ENCODE data around the gene OSCP1.

The OSCP1 gene

GRCh38 chr1:36446271-36446670, 4.0 kb downstream of the OSCP1 start:
- no peak for DNase-seq

- no peak for DNase-seq
Measured at GRCh38 chr1:36443297-36443696, 7.0 kb downstream of the OSCP1 start.

DNA sequence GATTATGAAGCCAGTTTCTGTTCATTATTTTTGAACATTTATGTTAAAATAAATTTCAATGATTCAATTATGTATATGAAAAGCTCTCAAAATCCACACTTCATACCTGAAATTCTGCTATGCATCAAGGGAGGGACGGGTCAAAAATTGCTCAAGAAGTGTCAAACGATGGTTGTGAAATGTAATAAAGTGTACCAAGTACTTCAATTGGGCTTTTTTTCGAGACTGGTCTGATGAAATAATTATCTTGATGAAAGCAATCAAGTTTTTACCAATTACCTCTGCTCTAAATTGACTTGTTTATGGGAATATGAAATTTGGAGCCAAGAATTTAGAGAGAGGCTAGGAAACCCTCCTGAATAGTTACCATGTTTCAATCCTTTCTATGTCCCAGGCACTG, 7.9 kb downstream of the OSCP1 start:
- no peak for DNase-seq

DNA sequence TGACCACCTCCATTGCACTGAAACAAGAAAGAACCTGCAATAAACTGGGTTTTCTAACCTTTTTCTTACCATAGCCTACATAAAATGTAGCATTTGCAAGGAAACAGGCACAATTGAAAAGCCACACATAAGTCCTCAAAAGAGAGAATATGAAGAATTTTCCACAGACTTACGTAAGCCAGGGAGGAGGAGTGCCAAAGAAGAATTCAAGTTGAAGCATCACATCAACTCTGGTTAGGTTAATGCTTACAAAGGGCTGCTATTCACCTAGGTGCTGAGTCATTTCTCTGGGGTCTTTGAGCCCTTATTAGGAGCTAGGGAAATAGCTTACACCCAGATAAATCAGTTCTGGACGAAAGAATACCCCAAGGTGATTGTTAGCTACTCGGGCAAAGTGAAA, 9.6 kb downstream of the OSCP1 start:
- no peak for DNase-seq

- DNase-seq: no peak
Measured at GRCh38 chr1:36440044-36440443, 10.2 kb downstream of the OSCP1 start.

DNA sequence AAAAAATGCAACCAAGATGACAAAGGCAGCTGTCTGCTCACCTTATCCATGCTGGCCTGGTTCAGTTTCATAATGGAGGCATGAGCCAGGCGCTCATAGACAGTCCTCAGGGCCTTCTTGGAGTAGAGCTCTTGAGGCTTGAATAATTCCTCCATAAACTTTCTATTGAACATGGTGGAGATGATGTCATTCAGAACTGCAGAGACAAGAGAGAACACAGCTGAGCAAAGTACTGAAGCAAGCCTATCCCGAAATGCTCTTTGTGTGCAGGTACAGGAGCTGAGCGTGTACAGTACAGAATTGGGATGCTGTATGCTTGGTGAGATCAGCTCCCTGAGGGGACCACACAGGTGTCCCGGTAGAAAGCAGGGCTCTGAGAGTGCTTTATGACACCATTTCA, 11.5 kb downstream of the OSCP1 start:
- no peak for DNase-seq

DNA sequence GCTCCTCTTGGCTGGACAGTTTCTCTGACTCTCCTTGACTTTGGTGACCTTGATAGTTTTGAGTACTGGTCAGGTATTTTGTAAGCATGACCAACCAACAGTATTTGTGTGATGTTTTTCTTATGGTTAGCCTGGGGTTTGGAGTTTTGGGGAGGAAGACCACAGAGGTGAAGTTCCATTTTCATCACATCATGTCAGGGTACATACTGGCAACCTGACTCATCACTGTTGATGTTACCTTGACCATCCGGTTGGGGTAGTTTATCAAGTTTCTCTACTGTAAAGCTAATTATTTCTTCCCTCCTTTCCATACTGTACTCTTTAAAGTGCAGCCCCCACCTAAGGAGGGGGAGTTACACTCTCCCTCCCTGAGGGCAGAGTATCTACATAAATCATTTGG, 13.4 kb downstream of the OSCP1 start:
- DNase-seq: no peak

- no peak for DNase-seq
Measured at GRCh38 chr1:36433102-36433501, 17.1 kb downstream of the OSCP1 start.

- DNase-seq: no peak
Measured at GRCh38 chr1:36432616-36433015, 17.6 kb downstream of the OSCP1 start.

- no peak for DNase-seq
Measured at GRCh38 chr1:36425791-36426190, 24.5 kb downstream of the OSCP1 start.

DNA sequence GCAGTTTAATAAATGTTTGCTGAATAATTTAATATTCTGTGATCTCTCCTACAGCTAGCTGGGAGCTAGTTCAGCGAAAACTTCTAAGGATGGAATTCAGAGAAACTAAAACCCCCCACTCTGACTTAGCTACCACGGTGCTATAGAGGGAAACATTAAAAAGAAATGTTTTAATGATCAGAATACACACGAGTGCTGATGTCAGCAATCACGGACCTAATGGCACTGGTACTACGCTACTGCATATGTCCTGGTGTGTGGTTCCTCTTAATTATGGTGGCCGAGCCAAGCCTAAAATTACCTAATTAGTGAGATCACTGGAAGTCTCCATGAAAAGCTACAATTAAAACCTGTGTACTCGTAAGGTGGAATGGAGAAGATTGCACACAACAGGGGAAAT, 28.6 kb downstream of the OSCP1 start:
- DNase-seq: no peak

GRCh38 chr1:36420836-36421317, 29.4 kb downstream of the OSCP1 start:
- peak; percentile 99 for DNase-seq

- no peak for DNase-seq
Measured at GRCh38 chr1:36420409-36420808, 29.8 kb downstream of the OSCP1 start.

DNA sequence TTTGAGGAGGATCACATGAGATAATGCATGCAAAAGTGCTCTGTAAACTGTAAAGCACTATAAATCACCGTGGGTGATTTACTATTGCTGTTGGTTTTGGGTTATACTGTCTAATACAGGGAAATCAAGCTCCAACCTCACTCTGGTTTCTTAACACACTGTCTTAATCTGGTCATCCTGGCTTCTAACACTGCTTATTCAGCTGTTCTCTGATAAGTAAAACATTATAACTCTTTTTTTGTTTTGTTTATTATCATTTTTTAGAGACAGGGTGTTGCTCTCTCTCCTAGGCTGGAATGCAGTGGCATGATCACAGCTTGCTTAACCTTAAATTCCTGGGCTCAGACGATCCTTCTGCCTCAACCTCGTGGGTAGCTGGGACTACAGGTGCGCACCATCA, 30.7 kb downstream of the OSCP1 start:
- DNase-seq: no peak

DNA sequence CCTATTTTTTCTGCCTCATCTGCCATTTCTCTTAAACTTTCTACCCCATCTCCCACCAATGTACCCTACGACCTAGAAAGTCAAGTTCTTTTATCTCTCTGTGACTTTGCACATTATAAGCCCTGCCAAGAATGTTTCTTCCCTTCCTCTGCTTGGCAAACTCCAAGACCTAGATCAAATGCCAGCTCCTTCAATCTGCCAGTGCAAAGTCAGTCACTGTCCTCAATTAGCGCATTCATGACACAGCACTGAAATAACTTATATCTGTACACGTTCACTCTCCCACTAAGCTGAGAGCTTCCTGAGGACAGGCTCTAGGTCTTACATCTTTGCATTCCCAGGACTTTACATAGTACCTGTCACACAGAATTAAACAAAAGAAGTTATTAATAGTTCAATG, 31.1 kb downstream of the OSCP1 start:
- DNase-seq: no peak

DNA sequence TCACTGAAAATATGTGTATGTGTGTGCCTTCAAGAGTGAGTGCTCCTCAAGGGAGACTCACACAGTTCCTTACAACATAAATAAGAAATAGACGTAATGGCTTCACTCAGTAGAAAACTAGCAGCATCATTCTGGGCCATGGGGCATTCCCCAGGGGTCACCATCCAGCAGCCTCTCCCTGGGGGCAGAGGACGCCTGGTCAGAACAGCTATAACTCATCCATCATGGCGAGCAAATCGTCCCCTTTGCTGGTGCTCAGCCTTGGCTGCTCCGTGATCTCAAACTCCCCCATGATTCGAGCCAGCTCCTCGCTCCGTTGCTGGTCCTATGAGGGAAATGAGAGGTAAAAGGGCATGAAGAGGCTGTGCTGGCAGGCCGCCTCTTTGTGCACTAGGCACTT, 32.3 kb downstream of the OSCP1 start:
- no peak for DNase-seq

DNA sequence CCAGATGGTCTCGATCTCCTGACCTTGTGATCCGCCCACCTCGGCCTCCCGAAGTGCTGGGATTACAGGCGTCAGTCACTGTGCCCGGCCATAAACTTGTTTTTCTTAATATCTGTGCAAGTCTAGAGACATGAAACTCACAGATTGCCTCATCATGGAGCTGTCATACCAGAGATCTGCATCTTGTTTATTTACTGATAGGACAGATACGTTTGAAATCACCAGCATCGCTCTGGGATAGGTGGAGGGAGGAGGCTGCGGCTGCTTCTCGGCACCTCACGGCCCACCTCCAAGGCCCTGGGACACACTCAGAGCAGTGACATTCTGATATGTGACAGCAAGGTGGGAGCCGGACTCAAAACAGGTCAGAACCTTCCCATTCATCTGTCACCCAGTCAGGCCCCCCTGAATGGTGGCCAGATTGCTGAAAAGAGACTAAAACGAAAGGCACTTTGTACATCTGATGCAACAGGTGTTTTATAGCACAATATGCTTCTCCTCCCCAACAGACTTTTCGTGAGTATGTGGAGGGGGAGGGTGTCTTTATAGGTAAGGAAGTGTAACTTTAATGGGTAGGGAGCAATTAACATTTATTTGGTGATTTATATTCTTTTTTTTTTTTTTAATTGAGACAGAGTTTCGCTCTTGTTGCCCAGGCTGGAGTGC, 34.5 kb downstream of the OSCP1 start:
- DNase-seq: no peak

- DNase-seq: no peak
Measured at GRCh38 chr1:36414384-36414783, 35.9 kb downstream of the OSCP1 start.

- no peak for DNase-seq
Measured at GRCh38 chr1:36411674-36412648, 38.3 kb downstream of the OSCP1 start.

- DNase-seq: no peak
Measured at GRCh38 chr1:36408479-36408878, 41.8 kb downstream of the OSCP1 start.

GRCh38 chr1:36406440-36406839, 43.8 kb downstream of the OSCP1 start:
- no peak for DNase-seq

- no peak for DNase-seq
Measured at GRCh38 chr1:36402504-36402890, 47.8 kb downstream of the OSCP1 start.

GRCh38 chr1:36401602-36402503, 48.4 kb downstream of the OSCP1 start:
- DNase-seq: no peak

All from activated CD8-positive, alpha-beta memory T cell treated with anti-CD3 and anti-CD28 coated beads for 24 hours (primary cell).